Measurements from ENCODE around the gene EPN3.

The EPN3 gene

DNA sequence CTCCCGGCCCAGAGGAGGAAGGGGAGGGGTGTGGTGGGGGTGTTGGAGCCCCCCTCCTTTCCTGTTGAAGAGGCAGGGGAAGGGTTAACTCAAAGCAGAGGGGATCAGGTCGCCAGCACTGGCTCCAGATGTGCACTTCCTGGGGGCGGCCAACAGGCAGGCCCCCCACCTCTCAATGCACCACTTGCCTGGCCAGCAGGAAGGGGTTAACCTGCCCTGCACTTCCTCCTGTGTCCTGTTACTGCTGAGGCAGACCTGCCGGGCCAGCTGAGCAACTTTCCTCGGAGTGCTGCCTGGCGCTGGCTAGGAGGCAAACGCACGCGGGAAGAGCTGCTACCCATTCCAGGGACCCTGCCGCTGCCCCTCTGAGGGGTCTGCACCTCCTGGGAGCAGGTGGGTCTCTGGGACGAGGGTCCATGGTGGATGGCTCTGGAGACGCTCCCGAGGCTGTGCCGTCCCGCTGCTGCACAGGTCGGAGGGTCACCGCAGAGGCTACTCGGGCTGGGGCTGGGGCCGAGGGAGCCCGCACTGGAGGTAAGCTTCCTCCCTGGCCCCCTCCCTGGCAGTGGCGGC lies at the start of gene EPN3:
Gene EPN3, plus strand, starts transcription at position 284 of the 573 bp plus-strand sequence. CDS start 3,822 bp downstream, outside the sequence.
- FAIRE-seq (no peak), DNase-seq (ENCODE audit: extremely low spot score, insufficient read length, low read depth) (no peak)

DNA sequence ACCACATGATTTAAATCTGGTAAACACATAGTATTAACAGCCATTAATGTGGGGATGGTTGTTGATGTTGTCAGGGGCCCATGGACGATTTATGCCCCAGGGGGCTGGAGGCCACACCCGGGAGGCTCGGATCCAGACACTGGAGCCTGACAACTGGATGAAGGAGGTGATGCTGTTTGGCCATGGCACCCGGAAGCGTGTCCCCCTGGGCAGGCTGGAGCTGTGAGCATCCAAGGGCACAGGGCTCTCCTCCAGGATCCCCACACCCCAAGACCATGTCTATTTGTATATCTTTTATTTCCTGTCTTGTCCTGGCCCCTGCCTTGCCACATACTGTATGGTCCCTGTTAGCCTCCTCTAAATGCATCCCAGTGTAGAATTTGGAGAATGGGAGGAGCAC lies 49.3 kb upstream of the EPN3 start:
- FAIRE-seq (no peak), DNase-seq (ENCODE audit: extremely low spot score, insufficient read length, low read depth) (no peak)

DNA sequence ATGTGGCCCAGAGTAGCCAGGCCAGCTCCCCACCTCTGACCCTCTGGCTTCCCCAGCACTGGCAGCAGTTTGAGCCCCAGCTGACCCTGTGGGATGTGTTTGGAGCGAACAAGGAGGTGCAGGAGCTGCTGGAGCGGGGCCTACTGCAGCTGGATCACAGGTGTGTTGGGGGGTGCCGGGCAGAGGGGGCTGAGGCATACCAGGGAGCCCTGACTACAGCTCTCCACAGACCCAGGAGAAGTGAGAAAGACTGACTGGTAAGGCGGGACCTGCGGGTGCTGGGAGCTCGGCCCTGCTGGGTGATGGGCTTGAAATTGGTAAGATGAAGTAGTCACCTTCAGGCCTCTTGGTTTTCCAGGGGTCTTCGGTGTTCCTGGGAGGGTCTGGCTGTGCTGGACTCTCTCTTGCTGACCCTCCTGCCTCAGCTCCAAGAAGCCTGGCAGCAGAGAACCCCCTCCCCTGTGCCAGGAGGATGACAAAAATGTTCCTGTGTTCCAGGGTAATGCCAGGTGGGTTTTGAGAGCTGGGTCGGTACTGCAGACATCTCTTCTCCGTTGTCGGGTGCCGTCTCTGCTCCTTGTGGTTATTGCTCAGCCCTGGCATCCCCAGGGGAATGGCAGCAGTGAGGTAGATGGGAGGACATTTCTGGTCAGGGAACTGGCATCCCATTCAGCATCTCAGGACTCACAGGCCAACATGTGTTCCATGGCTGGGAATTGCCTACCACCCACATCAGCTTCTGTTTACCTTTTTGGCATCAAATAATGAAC lies 48.0 kb upstream of the EPN3 start:
- no peak for FAIRE-seq
- DNase-seq (ENCODE audit: extremely low spot score, insufficient read length, low read depth) = no peak

DNA sequence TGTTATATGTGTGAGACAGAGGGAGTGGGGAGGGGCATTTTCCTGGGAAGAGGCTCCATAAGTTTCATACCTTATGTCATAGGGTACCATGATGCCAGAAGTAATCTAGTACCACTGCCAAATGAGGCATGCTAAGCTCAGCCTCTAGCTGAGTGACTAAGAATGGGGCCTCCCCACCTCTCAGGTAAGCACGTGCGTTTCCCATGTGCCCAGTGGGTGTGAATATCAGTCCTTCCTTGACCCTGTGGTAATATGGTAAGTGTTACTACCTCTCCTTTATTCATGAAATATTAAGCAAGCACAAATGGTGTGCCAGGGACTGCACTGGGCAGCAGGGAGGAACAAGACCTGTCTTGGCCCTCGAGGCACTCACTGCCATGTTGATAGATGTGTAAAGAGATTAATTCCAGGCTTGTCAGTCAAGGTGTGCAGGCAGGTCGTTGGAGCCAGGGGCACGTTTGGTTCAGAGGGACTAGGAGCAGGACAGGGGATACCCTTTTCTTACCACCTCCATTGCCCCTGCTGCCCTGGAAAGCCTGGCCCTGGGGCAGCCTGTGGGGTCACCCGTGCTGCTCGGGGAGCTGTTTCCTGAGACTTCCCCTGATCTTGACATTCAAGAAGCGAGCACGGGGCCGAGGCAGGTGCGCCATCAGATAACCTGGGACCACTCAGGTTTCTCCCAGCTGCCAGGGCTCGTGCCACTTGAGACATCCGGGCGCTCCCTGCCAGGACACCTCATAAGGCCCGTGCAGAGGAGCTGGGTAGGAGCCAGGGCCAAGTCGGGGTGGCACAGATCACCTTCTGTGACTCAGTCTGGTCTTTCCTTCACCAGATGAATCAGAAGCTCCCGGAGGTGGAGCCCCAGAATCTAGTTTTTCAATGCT lies 45.1 kb upstream of the EPN3 start:
- FAIRE-seq = no peak
- no peak for DNase-seq (ENCODE audit: extremely low spot score, insufficient read length, low read depth)

DNA sequence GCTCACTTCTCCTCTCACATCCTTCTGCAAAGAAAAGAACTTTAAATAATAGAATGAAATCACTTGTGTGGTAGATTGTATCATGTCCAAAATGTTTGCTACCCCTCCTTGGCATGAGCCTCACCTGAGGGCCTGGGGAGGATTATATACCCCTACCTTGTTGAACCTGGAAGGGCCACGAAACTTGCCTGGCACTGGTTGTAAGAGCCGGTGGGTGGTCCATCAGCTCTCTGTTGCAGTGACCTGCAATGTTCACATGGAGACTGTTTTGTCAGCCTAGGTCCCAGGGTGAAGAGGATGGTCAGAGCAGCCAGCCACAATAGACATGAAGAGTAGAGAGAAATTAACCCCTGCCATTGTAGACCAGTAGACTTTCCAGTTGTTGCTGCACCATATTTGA lies 43.7 kb upstream of the EPN3 start:
- no peak for DNase-seq (ENCODE audit: extremely low spot score, insufficient read length, low read depth)
- FAIRE-seq = no peak

DNA sequence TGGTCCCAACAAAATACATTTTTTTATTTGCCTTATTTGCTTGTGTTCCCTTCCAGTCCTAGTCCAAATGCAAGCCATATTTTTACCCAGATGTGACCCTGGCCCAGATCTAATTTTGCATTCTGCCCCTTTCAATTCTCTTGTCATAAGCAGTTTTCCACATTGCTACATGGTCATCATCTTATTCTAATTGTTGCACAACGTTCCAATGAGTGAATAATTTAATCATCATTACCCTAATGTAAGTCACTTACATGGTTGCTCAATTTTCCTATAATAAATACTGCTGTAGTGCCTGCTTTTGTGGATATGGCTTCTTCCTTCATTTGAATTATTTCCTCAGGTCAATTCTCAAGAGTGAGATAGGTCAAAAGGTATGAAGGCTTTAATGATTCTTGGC lies 41.0 kb upstream of the EPN3 start:
- no peak for FAIRE-seq

DNA sequence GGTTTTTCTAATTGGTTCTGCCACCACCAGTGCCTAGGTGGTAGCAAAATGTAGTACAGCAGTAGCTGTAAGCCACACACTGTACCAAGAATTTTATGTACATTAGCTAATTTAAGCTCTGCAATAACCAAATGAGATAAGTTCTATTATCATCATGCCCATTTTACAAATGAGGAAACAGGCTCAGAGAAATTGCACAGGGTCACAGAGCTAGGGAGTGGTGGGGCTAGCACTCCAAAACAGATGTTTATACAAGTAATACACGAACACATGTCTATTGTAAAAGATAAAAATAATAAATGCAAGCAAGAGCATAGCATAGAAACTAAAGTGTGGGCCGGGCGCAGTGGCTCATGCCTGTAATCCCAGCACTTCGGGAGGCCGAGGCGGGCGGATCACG lies 40.3 kb upstream of the EPN3 start:
- DNase-seq (ENCODE audit: extremely low spot score, insufficient read length, low read depth) (no peak), FAIRE-seq (no peak)

More for the DNA sequence above, 41.0 kb upstream of the EPN3 start:
- no peak for DNase-seq (ENCODE audit: extremely low spot score, insufficient read length, low read depth)

DNA sequence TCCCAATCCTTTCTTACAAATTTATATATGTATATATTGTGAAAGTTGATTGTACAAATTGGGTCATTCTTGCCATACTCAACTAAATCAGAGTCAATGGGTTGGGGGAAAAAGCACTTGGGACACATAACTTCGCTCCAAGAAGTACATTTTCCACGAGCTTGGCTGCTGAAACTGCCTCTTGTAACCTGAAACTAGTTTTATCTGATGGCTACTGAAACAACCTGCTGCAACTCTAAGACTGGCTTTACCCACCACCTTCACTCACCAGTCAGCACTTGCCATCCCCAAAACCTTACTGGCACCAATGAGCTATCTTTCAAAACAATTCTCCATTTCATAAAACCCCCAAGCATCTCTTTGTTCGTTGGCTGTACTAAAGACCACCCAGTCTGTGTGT lies 38.8 kb upstream of the EPN3 start:
- DNase-seq (ENCODE audit: extremely low spot score, insufficient read length, low read depth) (no peak), FAIRE-seq (no peak)

DNA sequence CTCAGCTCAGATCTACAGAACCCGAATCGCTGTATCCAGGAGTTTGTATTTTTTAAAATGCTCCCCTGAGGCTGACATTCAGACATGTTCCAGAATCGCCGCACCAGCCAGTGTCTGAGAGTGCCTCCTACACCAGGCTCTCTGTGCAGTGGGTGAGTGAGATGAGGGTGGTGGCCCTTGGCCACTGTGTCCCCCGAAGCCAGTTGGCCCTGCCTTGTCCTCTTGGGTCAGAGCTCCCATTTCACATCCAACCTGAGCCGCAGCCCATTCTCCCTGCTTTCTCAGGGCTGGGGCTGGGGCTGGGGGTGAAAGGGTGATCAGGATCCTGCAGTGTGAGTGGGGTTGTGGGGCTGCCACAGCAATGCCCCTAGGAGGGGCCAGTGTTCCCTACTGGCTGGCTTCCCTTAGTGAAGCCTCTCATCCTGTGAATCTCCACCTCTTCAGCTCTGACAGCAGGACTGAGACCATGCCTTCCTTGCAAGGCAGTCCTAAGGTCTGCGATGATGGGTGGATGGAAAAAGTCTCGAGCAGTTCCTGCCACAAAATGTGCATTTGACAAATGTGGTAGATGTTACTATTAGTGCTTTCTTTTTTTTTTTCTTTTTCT lies 37.2 kb upstream of the EPN3 start:
- no peak for FAIRE-seq

DNA sequence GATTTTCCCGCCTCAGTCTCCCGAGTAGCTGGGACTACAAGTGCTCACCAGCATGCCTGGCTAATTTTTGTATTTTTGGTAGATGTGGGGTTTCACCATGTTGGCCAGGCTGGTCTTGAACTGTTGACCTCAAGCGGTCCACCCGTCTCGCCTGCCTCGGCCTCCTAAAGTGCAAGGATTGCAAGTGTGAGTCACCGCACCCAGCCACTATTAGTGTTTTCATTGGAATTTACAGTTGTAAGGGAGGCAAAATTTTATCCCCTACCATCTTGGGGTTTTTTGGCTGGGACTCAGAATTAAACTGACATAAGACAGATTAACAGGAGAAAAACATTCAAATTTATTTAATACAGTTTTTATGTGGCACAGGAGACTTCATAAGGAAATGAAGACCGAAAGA lies 36.6 kb upstream of the EPN3 start:
- DNase-seq (ENCODE audit: extremely low spot score, insufficient read length, low read depth) = no peak
- no peak for FAIRE-seq

More for the DNA sequence above, 37.2 kb upstream of the EPN3 start:
- DNase-seq (ENCODE audit: extremely low spot score, insufficient read length, low read depth) = no peak

DNA sequence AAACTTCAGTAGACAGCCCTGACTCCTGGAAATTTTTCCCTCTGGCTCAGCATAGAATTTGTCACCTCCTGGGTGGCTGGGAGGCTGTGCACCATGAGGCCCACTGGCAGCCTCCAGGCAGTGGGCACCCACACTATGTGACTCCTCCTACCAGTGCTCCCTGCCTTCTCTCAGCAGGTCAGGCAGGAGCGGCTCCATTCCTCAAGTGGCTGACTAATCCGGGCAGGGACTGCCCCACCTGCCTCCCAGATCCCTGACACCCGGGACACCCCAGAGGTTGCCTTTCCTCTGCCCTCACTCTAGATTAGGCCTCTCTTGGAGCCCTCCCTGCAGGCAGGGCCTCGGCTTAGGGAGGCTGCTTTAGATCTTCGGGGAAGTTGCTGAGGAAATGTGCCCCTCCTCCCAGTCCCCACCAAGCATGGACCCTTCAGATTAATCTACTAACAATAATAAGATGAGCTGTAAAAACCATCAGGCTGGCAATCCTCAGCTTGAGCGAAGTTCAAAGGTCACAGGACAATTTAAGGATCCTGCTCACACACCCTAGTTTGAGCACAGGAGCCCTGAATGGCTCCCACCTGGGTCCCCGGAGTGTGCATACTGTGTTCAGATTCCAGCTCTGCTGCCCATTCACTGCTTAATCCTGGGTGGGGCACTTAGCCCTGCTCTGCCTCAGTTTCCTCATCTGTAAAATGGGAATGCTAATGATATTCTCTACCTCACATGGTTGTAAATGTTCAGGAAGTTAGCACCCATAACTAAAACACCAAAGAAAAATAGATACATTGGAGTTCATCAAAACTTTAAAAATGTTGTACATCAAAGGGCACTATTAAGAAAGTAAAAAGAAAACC lies 34.3 kb upstream of the EPN3 start:
- no peak for FAIRE-seq
- no peak for DNase-seq (ENCODE audit: extremely low spot score, insufficient read length, low read depth)

DNA sequence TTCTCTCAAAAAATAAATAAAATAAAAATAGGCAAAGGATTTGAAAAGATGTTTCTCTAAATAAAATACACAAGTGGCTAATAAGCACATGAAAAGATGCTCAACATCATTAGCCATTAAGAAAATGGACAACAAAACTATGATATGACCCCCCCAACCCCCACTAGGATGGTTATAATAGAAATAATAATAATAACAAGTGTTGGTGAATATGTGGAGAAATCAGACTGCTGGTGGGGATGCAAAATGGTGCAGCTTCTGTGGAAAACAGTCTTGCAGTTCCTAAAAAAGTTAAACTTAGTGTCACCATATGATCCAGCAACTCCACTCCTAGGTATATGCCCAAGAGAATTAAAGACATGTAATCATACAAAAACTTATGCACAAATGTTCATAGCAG lies 33.3 kb upstream of the EPN3 start:
- FAIRE-seq (no peak), DNase-seq (ENCODE audit: extremely low spot score, insufficient read length, low read depth) (no peak)

DNA sequence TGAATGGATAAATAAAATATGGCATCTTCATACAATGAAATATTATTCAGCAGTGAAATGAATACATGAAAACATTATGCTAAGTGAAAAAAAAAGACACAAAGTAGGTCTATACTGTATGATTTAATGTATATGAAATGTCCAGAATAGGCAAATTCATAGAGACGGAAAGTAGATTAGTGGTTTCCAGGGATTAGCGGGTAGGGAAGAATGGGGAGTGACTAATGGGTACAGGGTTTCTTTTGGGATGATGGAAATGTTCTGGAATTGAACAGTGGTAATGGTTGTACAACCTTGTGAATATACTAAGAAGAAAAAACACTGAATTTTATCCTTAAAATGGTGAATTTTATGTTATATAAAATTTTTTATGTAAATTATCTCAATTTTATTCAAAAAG lies 32.8 kb upstream of the EPN3 start:
- DNase-seq (ENCODE audit: extremely low spot score, insufficient read length, low read depth) = no peak
- FAIRE-seq = no peak

DNA sequence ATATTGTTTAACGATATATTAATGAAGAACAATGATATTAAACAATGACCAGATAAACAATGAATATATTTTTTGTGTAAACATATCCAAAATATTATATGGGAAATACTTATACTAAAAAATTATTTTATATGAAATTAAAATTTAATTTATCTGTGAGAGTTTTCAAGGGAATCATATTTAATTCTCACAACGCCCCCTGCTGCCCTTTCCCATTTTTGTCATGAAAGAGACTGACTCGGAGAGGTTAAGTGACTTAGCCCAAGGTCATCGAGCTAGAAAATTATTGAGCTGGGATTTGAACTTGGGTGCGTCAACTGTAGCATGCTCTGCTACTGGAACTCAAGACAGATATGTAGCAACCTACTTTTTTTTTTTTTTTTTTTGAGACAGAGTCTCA lies 31.5 kb upstream of the EPN3 start:
- no peak for DNase-seq (ENCODE audit: extremely low spot score, insufficient read length, low read depth)
- FAIRE-seq = no peak

DNA sequence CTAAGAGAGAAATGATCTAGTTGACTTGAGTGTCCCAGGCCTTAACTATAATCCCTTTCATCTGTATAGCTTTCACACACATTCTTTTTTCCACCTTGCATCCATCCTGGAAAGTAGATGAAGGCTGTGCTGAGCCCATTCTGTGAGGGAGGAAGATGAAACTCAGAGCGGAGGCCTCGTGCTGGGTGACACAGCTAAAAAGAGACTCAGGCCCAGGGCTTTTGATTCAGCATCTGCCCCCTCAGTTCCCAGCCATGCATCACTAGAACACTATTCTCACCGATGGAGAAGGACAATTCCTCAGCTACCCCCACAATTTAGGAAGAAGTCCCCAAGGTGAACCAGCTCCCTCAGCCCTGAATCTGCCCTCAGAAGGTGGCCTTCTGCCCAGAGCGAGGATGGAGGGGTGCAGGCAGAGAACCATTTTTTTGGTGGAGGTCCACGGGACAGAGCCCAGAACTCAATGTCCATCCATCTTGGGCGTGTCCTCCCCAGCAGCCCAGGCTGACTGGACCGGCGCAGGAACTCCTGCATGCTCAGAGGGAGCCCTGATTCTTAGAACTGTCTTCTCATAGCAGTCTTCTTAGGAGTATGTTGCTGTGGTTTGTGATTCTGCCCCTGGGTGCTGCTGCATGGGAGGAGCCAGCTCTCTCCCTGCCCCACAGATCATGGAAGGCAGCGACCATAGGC lies 30.1 kb upstream of the EPN3 start:
- no peak for DNase-seq (ENCODE audit: extremely low spot score, insufficient read length, low read depth)
- FAIRE-seq = no peak

DNA sequence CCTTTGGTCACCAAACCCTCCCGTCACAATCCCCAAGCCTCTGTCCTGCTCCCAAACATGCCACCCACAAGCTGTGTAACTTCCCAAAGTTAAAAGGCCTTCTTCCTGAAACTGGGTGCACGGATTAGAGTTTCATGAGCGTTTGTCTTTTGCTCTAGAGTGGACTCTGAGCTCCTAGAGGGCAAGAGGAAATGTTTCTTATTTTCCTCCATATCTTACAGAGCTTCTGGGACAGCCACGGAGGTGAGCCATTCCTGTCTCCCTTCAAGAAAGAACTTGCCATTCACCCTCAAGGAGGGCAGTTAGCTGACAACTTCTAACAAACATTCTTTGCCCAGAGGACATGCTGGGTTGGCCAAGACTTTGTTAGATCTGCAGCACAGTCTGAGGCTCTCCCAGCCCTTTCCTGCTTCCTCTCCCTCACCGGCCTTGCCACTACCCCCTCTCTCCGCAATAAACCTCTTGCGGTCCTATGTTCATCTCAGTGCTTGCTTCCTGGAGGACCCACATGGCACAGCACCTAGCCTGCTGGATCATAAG lies 26.9 kb upstream of the EPN3 start:
- DNase-seq (ENCODE audit: extremely low spot score, insufficient read length, low read depth) = no peak
- no peak for FAIRE-seq

DNA sequence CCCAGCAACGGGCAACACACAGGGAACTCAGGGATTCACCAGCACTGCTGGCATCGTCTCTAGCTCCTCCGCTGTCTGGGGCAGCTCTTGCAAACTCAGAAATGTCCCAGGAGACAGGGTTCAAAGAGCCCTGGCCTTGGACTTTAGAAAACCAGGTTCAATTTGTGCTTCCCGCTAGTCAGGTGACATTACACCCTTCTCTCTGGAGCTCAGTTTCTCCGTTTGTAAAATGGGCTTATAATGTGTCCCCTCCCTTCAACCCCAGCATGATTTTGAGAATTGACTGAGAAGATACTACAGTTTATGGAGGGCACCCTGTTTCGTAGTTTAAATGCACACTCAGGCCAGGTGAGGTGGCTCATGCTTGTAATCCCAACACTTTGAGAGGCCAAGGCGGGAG lies 26.2 kb upstream of the EPN3 start:
- FAIRE-seq (no peak), DNase-seq (ENCODE audit: extremely low spot score, insufficient read length, low read depth) (no peak)

DNA sequence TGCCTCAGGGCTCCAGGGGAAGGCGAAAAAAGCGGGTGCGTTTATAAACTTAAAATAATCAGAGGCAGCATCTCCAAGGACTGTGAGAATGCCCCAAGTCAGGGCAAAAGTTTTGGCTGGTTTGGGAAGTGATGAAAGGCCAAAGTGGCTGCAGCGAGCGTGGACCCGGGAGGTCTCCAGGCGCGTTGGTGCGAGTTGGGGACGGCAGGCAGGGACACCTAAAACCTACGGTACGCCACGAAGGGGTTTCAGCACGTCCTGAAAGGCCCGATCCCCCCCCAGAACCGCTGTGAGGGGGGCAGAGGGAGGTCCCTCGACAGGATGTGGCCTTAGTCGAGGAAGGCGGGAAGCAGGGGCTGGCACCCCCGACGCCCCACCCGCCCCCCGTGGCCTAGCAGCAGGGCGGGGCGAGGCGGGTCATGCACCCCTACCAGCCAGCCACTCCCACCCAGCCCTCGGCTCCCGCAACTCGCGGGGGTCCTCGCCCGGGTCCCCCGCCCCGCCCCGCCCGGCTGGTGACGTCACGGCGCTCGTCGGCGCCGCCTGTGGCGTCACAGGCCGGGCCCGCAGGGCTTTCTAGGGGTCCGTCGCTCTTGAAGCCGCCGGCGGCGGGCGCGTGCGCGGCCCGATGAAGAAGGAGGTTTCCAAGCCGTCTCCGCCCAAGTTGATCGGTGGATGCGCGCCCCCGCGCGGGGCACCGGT lies 24.5 kb upstream of the EPN3 start, which contains the start of gene MYCBPAP:
Gene MYCBPAP, plus strand, starts transcription at position 569 of the 702 bp plus-strand sequence. CDS start 236 bp downstream, outside the sequence.
- FAIRE-seq = peak; percentile 60

More for the DNA sequence above, 24.5 kb upstream of the EPN3 start, which contains the start of gene MYCBPAP:
- peak; percentile 52 for DNase-seq (ENCODE audit: extremely low spot score, insufficient read length, low read depth)

Measured in GM18507 (cell line).